ENCODE data around the gene GCK. TPM values are rescaled to one million over a fixed set of nuclear protein-coding genes. Genes with fewer than 3 reads are reported as not detected.
A peak's percentile ranks its signal among the peaks of the same experiment; 100 is the strongest.
"Not testable (repeated sequence)": the region's sequence is repeated elsewhere in the genome, so short reads cannot be mapped to it uniquely, and the experiment has no call there.

GCK gene
- total RNA-seq, 1 donor from 2014 or later = 2.7 TPM

- Histone ChIP-seq H3K27ac (no peak overlapping the region), H3K36me3 (no peaks in the 10 kb centered on the region), H3K4me1 (no peaks in the 10 kb centered on the region), H3K9me3 (peaks cover 0 to 7% of the 10 kb centered on the region in 2 donors), H3K4me3 (no peak overlapping the region), H3K27me3 (no peaks in the 10 kb centered on the region)
- intact Hi-C loops (cut with DNase I) = no loop called here
- no peak for DNase-seq (ENCODE audit: low spot score in 2 of 2)
- no peak for TF ChIP-seq CTCF (IDR thresholded peaks at IDR 0.05)
Measured at GRCh38 chr7:44182827-44183226, 6.4 kb downstream of the GCK start.

GRCh38 chr7:44180631-44181030 lies 8.6 kb downstream of the GCK start:
- no peak for DNase-seq (ENCODE audit: low spot score in 2 of 2)
- no peaks in the 10 kb centered on the region for H3K4me1 ChIP-seq
- H3K4me3 ChIP-seq = no peak overlapping the region
- no peaks in the 10 kb centered on the region for H3K27me3 ChIP-seq
- peaks cover 0 to 7% of the 10 kb centered on the region in 2 donors for H3K9me3 ChIP-seq
- TF ChIP-seq CTCF (IDR thresholded peaks at IDR 0.05) = no peak
- no peaks in the 10 kb centered on the region for H3K36me3 ChIP-seq
- H3K27ac ChIP-seq = no peak overlapping the region
- intact Hi-C loops (cut with DNase I) = no loop called here

GRCh38 chr7:44177570-44178131 lies 11.6 kb downstream of the GCK start:
- Histone ChIP-seq H3K9me3 (peaks cover 0 to under 1% of the 10 kb centered on the region in 2 donors), H3K27ac (peak overlapping the region in 1 of 2 donors; percentile 58), H3K36me3 (no peaks in the 10 kb centered on the region), H3K27me3 (no peaks in the 10 kb centered on the region), H3K4me3 (no peak overlapping the region), H3K4me1 (no peaks in the 10 kb centered on the region)
- DNase-seq (ENCODE audit: low spot score in 2 of 2) = no peak
- no peak for TF ChIP-seq CTCF (IDR thresholded peaks at IDR 0.05)
- intact Hi-C loops (cut with DNase I) = no loop called here

- Histone ChIP-seq H3K9me3 (no peaks in the 10 kb centered on the region), H3K4me1 (no peaks in the 10 kb centered on the region), H3K27ac (no peak overlapping the region), H3K4me3 (no peak overlapping the region), H3K36me3 (no peaks in the 10 kb centered on the region), H3K27me3 (no peaks in the 10 kb centered on the region)
- intact Hi-C loops (cut with DNase I) = no loop called here
- TF ChIP-seq CTCF (IDR thresholded peaks at IDR 0.05) = no peak
- DNase-seq (ENCODE audit: low spot score in 2 of 2) = no peak
Measured at GRCh38 chr7:44176486-44176885, 12.8 kb downstream of the GCK start.

GRCh38 chr7:44175730-44176129 lies 13.5 kb downstream of the GCK start:
- Histone ChIP-seq H3K27ac (no peak overlapping the region), H3K36me3 (no peaks in the 10 kb centered on the region), H3K27me3 (no peaks in the 10 kb centered on the region), H3K9me3 (no peaks in the 10 kb centered on the region), H3K4me3 (no peak overlapping the region), H3K4me1 (no peaks in the 10 kb centered on the region)
- intact Hi-C loops (cut with DNase I) = no loop called here
- no peak for TF ChIP-seq CTCF (IDR thresholded peaks at IDR 0.05)
- DNase-seq (ENCODE audit: low spot score in 2 of 2) = no peak

GRCh38 chr7:44174694-44174948 lies 14.6 kb downstream of the GCK start:
- intact Hi-C loops (cut with DNase I); H3K9me3 ChIP-seq; H3K4me3 ChIP-seq; H3K4me1 ChIP-seq; DNase-seq (ENCODE audit: low spot score in 2 of 2); H3K36me3 ChIP-seq; H3K27ac ChIP-seq; H3K27me3 ChIP-seq: not testable (repeated sequence)
